ENCODE data around the gene LRRC2. TPM values are rescaled to one million over a fixed set of nuclear protein-coding genes. Genes with fewer than 3 reads are reported as not detected.
A peak's percentile ranks its signal among the peaks of the same experiment; 100 is the strongest.

The LRRC2 gene
- total and polyA plus RNA-seq, 9 of the 15 experiments (the other 6 are each of a cell fraction or from before 2014, with no cell fraction given) = 0.01 to 0.04 (median 0.03) TPM; not detected in 5

DNA sequence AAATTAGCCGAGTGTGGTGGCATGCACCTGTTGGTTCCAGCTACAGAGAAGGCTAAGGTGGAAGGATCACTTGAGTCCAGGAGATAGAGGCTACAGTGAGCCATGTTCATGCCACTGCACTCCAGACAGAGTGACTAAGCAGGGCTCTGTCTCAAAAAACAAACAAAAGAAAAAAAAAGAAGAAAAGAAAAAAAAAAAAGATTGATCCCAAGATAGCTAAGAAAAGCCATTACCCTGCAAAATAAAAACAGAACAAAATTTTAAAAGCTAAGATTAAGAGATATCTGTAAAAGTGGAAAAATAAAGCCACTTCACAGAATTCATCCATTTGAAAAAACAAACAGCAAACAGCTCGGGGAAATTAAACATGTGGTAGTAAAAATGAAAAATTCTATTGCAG lies 23.8 kb downstream of the LRRC2 start (continued):
- TF ChIP-seq, protein P1, sequence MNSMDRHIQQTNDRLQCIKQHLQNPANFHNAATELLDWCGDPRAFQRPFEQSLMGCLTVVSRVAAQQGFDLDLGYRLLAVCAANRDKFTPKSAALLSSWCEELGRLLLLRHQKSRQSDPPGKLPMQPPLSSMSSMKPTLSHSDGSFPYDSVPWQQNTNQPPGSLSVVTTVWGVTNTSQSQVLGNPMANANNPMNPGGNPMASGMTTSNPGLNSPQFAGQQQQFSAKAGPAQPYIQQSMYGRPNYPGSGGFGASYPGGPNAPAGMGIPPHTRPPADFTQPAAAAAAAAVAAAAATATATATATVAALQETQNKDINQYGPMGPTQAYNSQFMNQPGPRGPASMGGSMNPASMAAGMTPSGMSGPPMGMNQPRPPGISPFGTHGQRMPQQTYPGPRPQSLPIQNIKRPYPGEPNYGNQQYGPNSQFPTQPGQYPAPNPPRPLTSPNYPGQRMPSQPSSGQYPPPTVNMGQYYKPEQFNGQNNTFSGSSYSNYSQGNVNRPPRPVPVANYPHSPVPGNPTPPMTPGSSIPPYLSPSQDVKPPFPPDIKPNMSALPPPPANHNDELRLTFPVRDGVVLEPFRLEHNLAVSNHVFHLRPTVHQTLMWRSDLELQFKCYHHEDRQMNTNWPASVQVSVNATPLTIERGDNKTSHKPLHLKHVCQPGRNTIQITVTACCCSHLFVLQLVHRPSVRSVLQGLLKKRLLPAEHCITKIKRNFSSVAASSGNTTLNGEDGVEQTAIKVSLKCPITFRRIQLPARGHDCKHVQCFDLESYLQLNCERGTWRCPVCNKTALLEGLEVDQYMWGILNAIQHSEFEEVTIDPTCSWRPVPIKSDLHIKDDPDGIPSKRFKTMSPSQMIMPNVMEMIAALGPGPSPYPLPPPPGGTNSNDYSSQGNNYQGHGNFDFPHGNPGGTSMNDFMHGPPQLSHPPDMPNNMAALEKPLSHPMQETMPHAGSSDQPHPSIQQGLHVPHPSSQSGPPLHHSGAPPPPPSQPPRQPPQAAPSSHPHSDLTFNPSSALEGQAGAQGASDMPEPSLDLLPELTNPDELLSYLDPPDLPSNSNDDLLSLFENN (IDR thresholded peaks at IDR 0.05; ENCODE audit: low read depth in 2 of 2, low read length in 2 of 2) = no peak
- TF ChIP-seq, protein P2, sequence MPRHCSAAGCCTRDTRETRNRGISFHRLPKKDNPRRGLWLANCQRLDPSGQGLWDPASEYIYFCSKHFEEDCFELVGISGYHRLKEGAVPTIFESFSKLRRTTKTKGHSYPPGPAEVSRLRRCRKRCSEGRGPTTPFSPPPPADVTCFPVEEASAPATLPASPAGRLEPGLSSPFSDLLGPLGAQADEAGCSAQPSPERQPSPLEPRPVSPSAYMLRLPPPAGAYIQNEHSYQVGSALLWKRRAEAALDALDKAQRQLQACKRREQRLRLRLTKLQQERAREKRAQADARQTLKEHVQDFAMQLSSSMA (CRISPR knock-in tag; IDR thresholded peaks at IDR 0.05) = no peak
- TF ChIP-seq OTX1 (CRISPR knock-in tag; IDR thresholded peaks at IDR 0.05) (no peak), ZNF76 (CRISPR knock-in tag; IDR thresholded peaks at IDR 0.05; ENCODE audit: borderline replicate concordance) (no peak), LEF1 (IDR thresholded peaks at IDR 0.05) (peak; percentile 40; the same call in 1 of the 2 replicates), PPARD (CRISPR knock-in tag; IDR thresholded peaks at IDR 0.05) (no peak), HNRNPLL (IDR thresholded peaks at IDR 0.05; ENCODE audit: low read depth, low read length, poor library complexity, severe bottlenecking) (no peak), TCFL5 (CRISPR knock-in tag; conservative IDR thresholded peaks at IDR 0.05) (no peak), FUS (optimal IDR thresholded peaks at IDR 0.05; ENCODE audit: low read depth, low read length) (no peak), ESRRB (CRISPR knock-in tag; IDR thresholded peaks at IDR 0.05; ENCODE audit: borderline replicate concordance) (no peak), ETV6 (IDR thresholded peaks at IDR 0.05; ENCODE audit: borderline replicate concordance in 1 of 2, low read depth in 2 of 2, low read length in 1 of 2) (no peak), ETV6 (CRISPR knock-in tag; IDR thresholded peaks at IDR 0.05; ENCODE audit: borderline replicate concordance) (no peak)
- TF ChIP-seq, protein P3, sequence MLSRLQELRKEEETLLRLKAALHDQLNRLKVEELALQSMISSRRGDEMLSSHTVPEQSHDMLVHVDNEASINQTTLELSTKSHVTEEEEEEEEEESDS (CRISPR knock-in tag; IDR thresholded peaks at IDR 0.05) = no peak
- TF ChIP-seq, protein P4, sequence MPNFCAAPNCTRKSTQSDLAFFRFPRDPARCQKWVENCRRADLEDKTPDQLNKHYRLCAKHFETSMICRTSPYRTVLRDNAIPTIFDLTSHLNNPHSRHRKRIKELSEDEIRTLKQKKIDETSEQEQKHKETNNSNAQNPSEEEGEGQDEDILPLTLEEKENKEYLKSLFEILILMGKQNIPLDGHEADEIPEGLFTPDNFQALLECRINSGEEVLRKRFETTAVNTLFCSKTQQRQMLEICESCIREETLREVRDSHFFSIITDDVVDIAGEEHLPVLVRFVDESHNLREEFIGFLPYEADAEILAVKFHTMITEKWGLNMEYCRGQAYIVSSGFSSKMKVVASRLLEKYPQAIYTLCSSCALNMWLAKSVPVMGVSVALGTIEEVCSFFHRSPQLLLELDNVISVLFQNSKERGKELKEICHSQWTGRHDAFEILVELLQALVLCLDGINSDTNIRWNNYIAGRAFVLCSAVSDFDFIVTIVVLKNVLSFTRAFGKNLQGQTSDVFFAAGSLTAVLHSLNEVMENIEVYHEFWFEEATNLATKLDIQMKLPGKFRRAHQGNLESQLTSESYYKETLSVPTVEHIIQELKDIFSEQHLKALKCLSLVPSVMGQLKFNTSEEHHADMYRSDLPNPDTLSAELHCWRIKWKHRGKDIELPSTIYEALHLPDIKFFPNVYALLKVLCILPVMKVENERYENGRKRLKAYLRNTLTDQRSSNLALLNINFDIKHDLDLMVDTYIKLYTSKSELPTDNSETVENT (CRISPR knock-in tag; IDR thresholded peaks at IDR 0.05) = no peak
- TF ChIP-seq, protein P5, sequence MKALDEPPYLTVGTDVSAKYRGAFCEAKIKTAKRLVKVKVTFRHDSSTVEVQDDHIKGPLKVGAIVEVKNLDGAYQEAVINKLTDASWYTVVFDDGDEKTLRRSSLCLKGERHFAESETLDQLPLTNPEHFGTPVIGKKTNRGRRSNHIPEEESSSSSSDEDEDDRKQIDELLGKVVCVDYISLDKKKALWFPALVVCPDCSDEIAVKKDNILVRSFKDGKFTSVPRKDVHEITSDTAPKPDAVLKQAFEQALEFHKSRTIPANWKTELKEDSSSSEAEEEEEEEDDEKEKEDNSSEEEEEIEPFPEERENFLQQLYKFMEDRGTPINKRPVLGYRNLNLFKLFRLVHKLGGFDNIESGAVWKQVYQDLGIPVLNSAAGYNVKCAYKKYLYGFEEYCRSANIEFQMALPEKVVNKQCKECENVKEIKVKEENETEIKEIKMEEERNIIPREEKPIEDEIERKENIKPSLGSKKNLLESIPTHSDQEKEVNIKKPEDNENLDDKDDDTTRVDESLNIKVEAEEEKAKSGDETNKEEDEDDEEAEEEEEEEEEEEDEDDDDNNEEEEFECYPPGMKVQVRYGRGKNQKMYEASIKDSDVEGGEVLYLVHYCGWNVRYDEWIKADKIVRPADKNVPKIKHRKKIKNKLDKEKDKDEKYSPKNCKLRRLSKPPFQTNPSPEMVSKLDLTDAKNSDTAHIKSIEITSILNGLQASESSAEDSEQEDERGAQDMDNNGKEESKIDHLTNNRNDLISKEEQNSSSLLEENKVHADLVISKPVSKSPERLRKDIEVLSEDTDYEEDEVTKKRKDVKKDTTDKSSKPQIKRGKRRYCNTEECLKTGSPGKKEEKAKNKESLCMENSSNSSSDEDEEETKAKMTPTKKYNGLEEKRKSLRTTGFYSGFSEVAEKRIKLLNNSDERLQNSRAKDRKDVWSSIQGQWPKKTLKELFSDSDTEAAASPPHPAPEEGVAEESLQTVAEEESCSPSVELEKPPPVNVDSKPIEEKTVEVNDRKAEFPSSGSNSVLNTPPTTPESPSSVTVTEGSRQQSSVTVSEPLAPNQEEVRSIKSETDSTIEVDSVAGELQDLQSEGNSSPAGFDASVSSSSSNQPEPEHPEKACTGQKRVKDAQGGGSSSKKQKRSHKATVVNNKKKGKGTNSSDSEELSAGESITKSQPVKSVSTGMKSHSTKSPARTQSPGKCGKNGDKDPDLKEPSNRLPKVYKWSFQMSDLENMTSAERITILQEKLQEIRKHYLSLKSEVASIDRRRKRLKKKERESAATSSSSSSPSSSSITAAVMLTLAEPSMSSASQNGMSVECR (CRISPR knock-in tag; IDR thresholded peaks at IDR 0.05) = no peak
- TF ChIP-seq, protein P6, sequence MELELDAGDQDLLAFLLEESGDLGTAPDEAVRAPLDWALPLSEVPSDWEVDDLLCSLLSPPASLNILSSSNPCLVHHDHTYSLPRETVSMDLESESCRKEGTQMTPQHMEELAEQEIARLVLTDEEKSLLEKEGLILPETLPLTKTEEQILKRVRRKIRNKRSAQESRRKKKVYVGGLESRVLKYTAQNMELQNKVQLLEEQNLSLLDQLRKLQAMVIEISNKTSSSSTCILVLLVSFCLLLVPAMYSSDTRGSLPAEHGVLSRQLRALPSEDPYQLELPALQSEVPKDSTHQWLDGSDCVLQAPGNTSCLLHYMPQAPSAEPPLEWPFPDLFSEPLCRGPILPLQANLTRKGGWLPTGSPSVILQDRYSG (tag; conservative IDR thresholded peaks at IDR 0.05; ENCODE audit: low read depth) = no peak
